Glutamatergic neuron (in vitro differentiated cells): ENCODE measurements around the gene APOC1. TPM values are rescaled to one million over a fixed set of nuclear protein-coding genes. Genes with fewer than 3 reads are reported as not detected.
"Not testable (repeated sequence)": the region's sequence is repeated elsewhere in the genome, so short reads cannot be mapped to it uniquely, and the experiment has no call there.

Source experiments
- DNase-seq: peaks from one replicate; pipeline ENCODE4 v3.0.0; 2022
- H3K27ac Mint-ChIP-seq: one replicate; pipeline ENCODE4 v1.8.0; 2020; ENCODE audit warnings: mild to moderate bottlenecking, mixed read lengths, inconsistent platforms; ENCODE audit not compliant: unreplicated experiment
- H3K27me3 Mint-ChIP-seq: one replicate; pipeline ENCODE4 v1.8.0; 2020; ENCODE audit warnings: mild to moderate bottlenecking, moderate library complexity, mixed read lengths, inconsistent platforms; ENCODE audit not compliant: unreplicated experiment
- H3K36me3 Mint-ChIP-seq: one replicate; pipeline ENCODE4 v1.8.0; 2020; ENCODE audit warnings: mild to moderate bottlenecking, mixed read lengths, inconsistent platforms; ENCODE audit not compliant: unreplicated experiment
- H3K4me1 Mint-ChIP-seq: one replicate; pipeline ENCODE4 v1.8.0; 2020; ENCODE audit warnings: mild to moderate bottlenecking, low read depth, mixed read lengths, inconsistent platforms; ENCODE audit not compliant: unreplicated experiment
- H3K4me3 Mint-ChIP-seq: one replicate; pipeline ENCODE4 v1.8.0; 2020; ENCODE audit warnings: mild to moderate bottlenecking, mixed read lengths, inconsistent platforms; ENCODE audit not compliant: unreplicated experiment
- H3K9me3 Mint-ChIP-seq: one replicate; pipeline ENCODE4 v1.8.0; 2020; ENCODE audit warnings: mild to moderate bottlenecking, moderate library complexity, mixed read lengths, inconsistent platforms; ENCODE audit not compliant: unreplicated experiment
- CTCF ChIP-seq: fragments of 200-600 bp; sonication (generic); IDR thresholded peaks from one replicate; pipeline ENCODE4 v1.5.0; 2021; ENCODE audit not compliant: partially characterized antibody, unreplicated experiment
- total RNA-seq: library from RNA; stranded (reverse); fragmentation: NEBNext Ultra II Directional; extraction: Animal tissue kit (Norgen Biotek cat#: 25700); gene quantifications from one replicate; pipeline ENCODE4 v1.2.1, GENCODE V29; 2021; ENCODE audit not compliant: unreplicated experiment

APOC1 gene
- total RNA-seq, 1 donor from 2014 or later: 8.3 TPM

DNA sequence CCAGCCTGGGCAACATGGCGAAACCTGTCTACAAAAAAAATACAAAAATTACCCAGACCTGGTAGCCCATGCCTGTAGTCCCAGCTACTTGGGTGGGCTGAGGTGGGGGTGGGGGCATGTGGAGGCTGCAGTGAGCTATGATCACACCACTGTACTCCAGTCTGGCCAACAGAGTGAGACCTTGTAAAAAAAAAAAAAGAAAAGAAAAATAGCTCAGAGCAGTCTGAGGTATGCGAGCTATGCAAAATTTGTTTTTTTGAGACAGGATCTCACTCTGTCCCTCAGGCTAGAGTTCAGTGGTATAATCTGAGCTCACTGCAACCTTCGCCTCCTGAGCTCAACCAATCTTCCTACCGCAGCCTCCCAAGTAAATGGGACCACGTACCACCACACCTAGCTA, 30.5 kb upstream of the APOC1 start:
- Mint-ChIP-seq H3K4me3 (no peak overlapping the region), H3K36me3 (no peaks in the 10 kb centered on the region), H3K9me3 (peaks cover 2% of the 10 kb centered on the region), H3K4me1 (no peaks in the 10 kb centered on the region), H3K27ac (no peak overlapping the region), H3K27me3 (no peaks in the 10 kb centered on the region)
- DNase-seq: no peak
- TF ChIP-seq CTCF: no peak

GRCh38 chr19:44884566-44884965, 29.8 kb upstream of the APOC1 start:
- TF ChIP-seq CTCF: no peak
- peaks cover 2% of the 10 kb centered on the region for H3K27me3 Mint-ChIP-seq
- DNase-seq: no peak
- no peak overlapping the region for H3K27ac Mint-ChIP-seq
- H3K9me3 Mint-ChIP-seq: peaks cover 4% of the 10 kb centered on the region
- no peak overlapping the region for H3K4me3 Mint-ChIP-seq
- H3K36me3 Mint-ChIP-seq: no peaks in the 10 kb centered on the region
- peaks cover 2% of the 10 kb centered on the region for H3K4me1 Mint-ChIP-seq

- H3K27me3 Mint-ChIP-seq: peaks cover 7% of the 10 kb centered on the region
- H3K36me3 Mint-ChIP-seq: no peaks in the 10 kb centered on the region
- no peak overlapping the region for H3K4me3 Mint-ChIP-seq
- TF ChIP-seq CTCF: no peak
- peaks cover 8% of the 10 kb centered on the region for H3K9me3 Mint-ChIP-seq
- peaks cover 2% of the 10 kb centered on the region for H3K4me1 Mint-ChIP-seq
- no peak overlapping the region for H3K27ac Mint-ChIP-seq
- DNase-seq: no peak
Measured at GRCh38 chr19:44886141-44886540, 28.3 kb upstream of the APOC1 start.

DNA sequence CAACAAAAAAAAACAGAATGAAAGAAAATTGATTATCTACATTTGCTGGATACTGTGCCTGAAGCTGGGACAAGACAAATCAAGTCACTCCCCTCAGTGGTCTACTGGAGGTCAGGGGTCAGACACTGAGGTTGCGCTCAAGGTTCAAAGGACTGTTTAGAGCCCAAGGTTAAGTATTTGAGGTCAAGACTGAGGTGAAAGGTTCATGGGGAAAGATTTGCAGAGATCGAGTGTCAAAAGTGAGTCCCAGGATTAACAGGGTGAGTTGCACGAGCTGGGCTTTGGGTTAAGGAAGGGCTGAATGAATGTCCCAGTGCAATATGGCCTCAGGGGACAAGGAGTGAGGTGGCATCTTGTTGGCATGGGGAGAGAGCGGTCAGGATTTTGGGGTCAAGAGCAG, 26.8 kb upstream of the APOC1 start:
- H3K9me3 Mint-ChIP-seq: peaks cover 9% of the 10 kb centered on the region
- no peak for DNase-seq
- no peak overlapping the region for H3K27ac Mint-ChIP-seq
- peaks cover 12% of the 10 kb centered on the region for H3K27me3 Mint-ChIP-seq
- peaks cover 10% of the 10 kb centered on the region for H3K4me1 Mint-ChIP-seq
- no peak for TF ChIP-seq CTCF
- no peak overlapping the region for H3K4me3 Mint-ChIP-seq
- no peaks in the 10 kb centered on the region for H3K36me3 Mint-ChIP-seq

GRCh38 chr19:44888335-44888734, 26.1 kb upstream of the APOC1 start:
- not testable (repeated sequence) for H3K36me3 Mint-ChIP-seq, H3K27ac Mint-ChIP-seq, DNase-seq, H3K4me3 Mint-ChIP-seq
- peaks cover 14% of the 10 kb centered on the region for H3K27me3 Mint-ChIP-seq
- peaks cover 11% of the 10 kb centered on the region for H3K4me1 Mint-ChIP-seq
- peaks cover 15% of the 10 kb centered on the region for H3K9me3 Mint-ChIP-seq
